MM.1S (cell line): ENCODE data around the gene CCT7.

Source experiments
- DNase-seq: peaks from one replicate; pipeline ENCODE4 v3.0.0-alpha.2; 2015
- H2AFZ ChIP-seq: fragments of 300-600 bp; sonication (generic); 2 replicates; pipeline ENCODE4 v1.6.0; 2016; ENCODE audit warnings: antibody characterized with exemption, low read length
- H3F3A ChIP-seq: fragments of 300-600 bp; sonication (generic); 2 replicates; pipeline ENCODE4 v1.6.1; 2016; ENCODE audit warnings: mild to moderate bottlenecking, antibody characterized with exemption, low read length, moderate library complexity, mixed read lengths; ENCODE audit not compliant: insufficient read depth
- H3K27ac ChIP-seq: fragments of 300-600 bp; sonication (generic); 2 replicates; pipeline ENCODE4 v1.5.1; 2016; ENCODE audit warnings: mild to moderate bottlenecking, low read length
- H3K27me3 ChIP-seq: fragments of 300-600 bp; sonication (generic); replicated peaks from 2 replicates; pipeline ENCODE4 v1.6.0; 2016; ENCODE audit warnings: low read length; ENCODE audit not compliant: insufficient read depth
- H3K36me3 ChIP-seq: fragments of 300-600 bp; sonication (generic); replicated peaks from 2 replicates; pipeline ENCODE4 v1.6.1; 2016; ENCODE audit warnings: mild to moderate bottlenecking, low read length, mixed read lengths; ENCODE audit not compliant: insufficient read depth
- H3K4me1 ChIP-seq: fragments of 300-600 bp; sonication (generic); 2 replicates; pipeline ENCODE4 v1.6.1; 2016; ENCODE audit warnings: low read length, mixed read lengths
- H3K4me2 ChIP-seq: fragments of 300-600 bp; sonication (generic); 2 replicates; pipeline ENCODE4 v1.6.0; 2016; ENCODE audit warnings: low read depth, low read length
- H3K4me3 ChIP-seq: fragments of 300-600 bp; sonication (generic); 2 replicates; pipeline ENCODE4 v1.5.1; 2016; ENCODE audit warnings: low read length, mixed read lengths
- H3K79me2 ChIP-seq: fragments of 300-600 bp; sonication (generic); 2 replicates; pipeline ENCODE4 v1.6.1; 2016; ENCODE audit warnings: mixed run types, low read length, mixed read lengths
- H3K9ac ChIP-seq: fragments of 300-600 bp; sonication (generic); 2 replicates; pipeline ENCODE4 v1.6.1; 2016; ENCODE audit warnings: low read length, mixed read lengths
- H3K9me2 ChIP-seq: fragments of 300-600 bp; sonication (generic); replicated peaks from 2 replicates; pipeline ENCODE4 v1.6.1; 2016; ENCODE audit warnings: mild to moderate bottlenecking, low read length, mixed read lengths; ENCODE audit not compliant: insufficient read depth
- H3K9me3 ChIP-seq: fragments of 300-600 bp; sonication (generic); replicated peaks from 2 replicates; pipeline ENCODE4 v1.6.1; 2016; ENCODE audit warnings: mild to moderate bottlenecking, low read length, mixed read lengths; ENCODE audit not compliant: insufficient read depth
- H4K20me1 ChIP-seq: fragments of 300-600 bp; sonication (generic); 2 replicates; pipeline ENCODE4 v1.6.1; 2016; ENCODE audit warnings: mild to moderate bottlenecking, low read length, moderate library complexity, mixed read lengths; ENCODE audit not compliant: insufficient read depth
- EZH2 ChIP-seq: fragments of 300-600 bp; sonication (generic); optimal IDR thresholded peaks from 2 replicates; pipeline ENCODE3; 2017; ENCODE audit warnings: low read depth, mild to moderate bottlenecking, antibody characterized with exemption, low read length, mixed read lengths
- EZH2phosphoT487 ChIP-seq: fragments of 300-600 bp; sonication (generic); IDR thresholded peaks from 2 replicates; pipeline ENCODE4 v1.6.1; 2018; ENCODE audit warnings: antibody characterized with exemption, low read length
- TF ChIP-seq, protein P1 (sequence below): fragments of 300-600 bp; sonication (generic); IDR thresholded peaks from 2 replicates; pipeline ENCODE4 v1.5.1; 2016; ENCODE audit warnings: antibody characterized with exemption, low read length, mixed read lengths

CCT7 gene

DNA sequence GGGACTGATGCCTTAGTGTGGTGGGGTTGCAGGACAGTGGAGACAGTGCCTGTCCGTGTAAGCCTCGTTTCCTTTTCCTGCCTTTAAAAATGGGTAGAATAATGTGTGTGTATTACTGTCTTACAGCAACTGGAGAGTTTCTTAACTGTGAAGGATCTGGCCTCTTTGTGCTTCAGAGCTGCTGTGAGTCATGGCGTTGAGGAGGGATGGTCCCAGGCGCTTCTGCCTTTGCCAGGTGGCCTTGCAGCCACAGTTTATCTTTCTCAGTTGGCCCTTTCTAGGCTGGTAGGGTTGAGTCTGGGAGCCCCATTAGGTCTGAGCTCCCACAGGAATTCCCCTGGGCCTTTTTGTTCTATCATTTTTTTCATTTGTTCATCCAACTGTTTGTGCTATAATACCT lies 10.3 kb upstream of the CCT7 start:
- Histone ChIP-seq H3K9ac (no peak overlapping the region), H3K4me1 (no peaks in the 10 kb centered on the region), H3K9me3 (no peaks in the 10 kb centered on the region), H4K20me1 (no peaks in the 10 kb centered on the region), H3F3A (no peaks in the 10 kb centered on the region), H3K9me2 (no peaks in the 10 kb centered on the region), H3K27me3 (no peaks in the 10 kb centered on the region), H3K4me3 (no peak overlapping the region), H3K36me3 (no peaks in the 10 kb centered on the region; the same call in 1 of the 2 replicates), H3K79me2 (0 out of 2 replicates have a peak, but pooled peaks cover 3% of the 10 kb centered on the region), H2AFZ (no peak overlapping the region), H3K27ac (no peak overlapping the region), H3K4me2 (no peak overlapping the region)
- DNase-seq = no peak
- TF ChIP-seq EZH2 (no peak), EZH2phosphoT487 (no peak)
- TF ChIP-seq, protein P1, sequence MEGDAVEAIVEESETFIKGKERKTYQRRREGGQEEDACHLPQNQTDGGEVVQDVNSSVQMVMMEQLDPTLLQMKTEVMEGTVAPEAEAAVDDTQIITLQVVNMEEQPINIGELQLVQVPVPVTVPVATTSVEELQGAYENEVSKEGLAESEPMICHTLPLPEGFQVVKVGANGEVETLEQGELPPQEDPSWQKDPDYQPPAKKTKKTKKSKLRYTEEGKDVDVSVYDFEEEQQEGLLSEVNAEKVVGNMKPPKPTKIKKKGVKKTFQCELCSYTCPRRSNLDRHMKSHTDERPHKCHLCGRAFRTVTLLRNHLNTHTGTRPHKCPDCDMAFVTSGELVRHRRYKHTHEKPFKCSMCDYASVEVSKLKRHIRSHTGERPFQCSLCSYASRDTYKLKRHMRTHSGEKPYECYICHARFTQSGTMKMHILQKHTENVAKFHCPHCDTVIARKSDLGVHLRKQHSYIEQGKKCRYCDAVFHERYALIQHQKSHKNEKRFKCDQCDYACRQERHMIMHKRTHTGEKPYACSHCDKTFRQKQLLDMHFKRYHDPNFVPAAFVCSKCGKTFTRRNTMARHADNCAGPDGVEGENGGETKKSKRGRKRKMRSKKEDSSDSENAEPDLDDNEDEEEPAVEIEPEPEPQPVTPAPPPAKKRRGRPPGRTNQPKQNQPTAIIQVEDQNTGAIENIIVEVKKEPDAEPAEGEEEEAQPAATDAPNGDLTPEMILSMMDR = no peak

DNA sequence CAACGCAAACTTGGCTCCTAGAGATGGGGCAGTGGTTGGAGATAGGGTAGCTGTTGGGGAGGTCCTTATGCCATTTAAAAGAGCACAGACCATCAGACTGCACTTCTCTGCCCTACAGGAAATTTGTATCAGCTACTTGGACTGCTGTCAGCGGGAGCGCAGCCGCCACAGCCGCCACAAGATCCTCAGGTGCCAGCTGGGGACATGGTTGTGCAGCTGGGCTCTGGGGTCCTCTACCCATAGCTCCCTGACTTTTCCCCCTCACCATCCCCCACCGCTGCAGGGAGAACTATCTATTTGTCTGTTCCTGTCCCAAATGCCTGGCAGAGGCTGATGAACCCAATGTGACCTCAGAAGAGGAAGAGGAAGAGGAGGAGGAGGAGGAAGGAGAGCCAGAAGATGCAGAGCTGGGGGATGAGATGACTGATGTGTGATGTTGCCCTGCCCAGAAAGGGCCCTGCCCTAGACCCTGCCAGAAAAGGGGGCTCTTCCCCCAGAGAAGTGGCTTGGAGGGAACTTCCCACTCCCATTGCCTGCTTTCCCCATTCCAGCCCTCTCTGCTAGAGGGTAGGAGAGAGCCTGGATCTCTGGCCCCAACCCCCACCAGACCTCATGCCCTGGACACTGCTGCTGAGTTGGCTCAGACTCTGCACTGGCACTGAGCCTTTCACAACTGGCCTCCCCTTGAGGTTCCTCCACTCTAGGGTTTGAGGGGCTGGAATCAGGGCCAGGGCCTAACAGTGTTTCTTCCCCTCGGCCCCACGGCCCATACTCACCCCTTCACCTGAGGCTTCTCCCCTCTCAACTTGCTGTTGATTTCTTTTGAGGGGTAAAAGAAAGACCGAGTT lies 8.4 kb upstream of the CCT7 start:
- no peak overlapping the region for H3K4me2 ChIP-seq
- H3K27ac ChIP-seq = no peak overlapping the region
- no peaks in the 10 kb centered on the region for H3K27me3 ChIP-seq
- no peaks in the 10 kb centered on the region for H3K4me1 ChIP-seq
- H3F3A ChIP-seq = no peaks in the 10 kb centered on the region
- no peaks in the 10 kb centered on the region; the same call in 1 of the 2 replicates for H3K36me3 ChIP-seq
- no peak overlapping the region for H3K4me3 ChIP-seq
- no peak for DNase-seq
- H3K9ac ChIP-seq = no peak overlapping the region
- TF ChIP-seq, protein P1 = no peak
- no peak for TF ChIP-seq EZH2phosphoT487
- no peak for TF ChIP-seq EZH2
- H3K9me2 ChIP-seq = no peaks in the 10 kb centered on the region
- no peak overlapping the region for H2AFZ ChIP-seq
- H4K20me1 ChIP-seq = no peaks in the 10 kb centered on the region
- no peaks in the 10 kb centered on the region for H3K79me2 ChIP-seq
- no peaks in the 10 kb centered on the region for H3K9me3 ChIP-seq

DNA sequence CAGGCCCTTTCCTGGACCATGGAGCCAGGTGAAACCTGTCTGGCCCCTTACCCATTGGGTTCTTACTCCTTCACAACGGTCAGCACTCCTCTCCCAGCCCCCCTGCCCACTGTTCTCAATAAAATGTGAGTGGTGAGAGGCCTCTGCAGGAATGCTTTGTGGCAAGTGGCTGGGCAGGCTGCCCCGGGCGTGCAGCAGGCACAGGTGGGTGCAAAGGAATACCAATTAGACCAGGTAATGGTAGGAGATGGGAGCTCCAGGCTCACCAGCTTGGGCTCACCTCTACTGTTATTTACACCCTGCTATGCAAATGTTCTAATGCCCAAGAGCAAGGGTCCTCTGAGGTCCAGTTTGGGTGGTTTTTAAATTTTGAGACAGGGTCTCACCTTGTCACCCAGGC lies 7.0 kb upstream of the CCT7 start:
- no peak overlapping the region for H3K27ac ChIP-seq
- no peak for TF ChIP-seq EZH2phosphoT487
- TF ChIP-seq, protein P1 = no peak
- no peak for TF ChIP-seq EZH2
- H3K4me2 ChIP-seq = no peak overlapping the region
- no peak overlapping the region for H3K4me3 ChIP-seq
- no peaks in the 10 kb centered on the region for H3K79me2 ChIP-seq
- no peaks in the 10 kb centered on the region for H3K4me1 ChIP-seq
- no peak for DNase-seq
- H3K9me3 ChIP-seq = no peaks in the 10 kb centered on the region
- H4K20me1 ChIP-seq = no peaks in the 10 kb centered on the region
- H2AFZ ChIP-seq = no peak overlapping the region
- H3K9me2 ChIP-seq = no peaks in the 10 kb centered on the region
- no peaks in the 10 kb centered on the region for H3F3A ChIP-seq
- H3K36me3 ChIP-seq = no peaks in the 10 kb centered on the region; the same call in 1 of the 2 replicates
- no peak overlapping the region for H3K9ac ChIP-seq
- no peaks in the 10 kb centered on the region for H3K27me3 ChIP-seq
